Dedifferentiated amniotic fluid mesenchymal stem cell (primary cell): ENCODE results near the gene SULT1A2.
"Not testable (repeated sequence)": the region's sequence is repeated elsewhere in the genome, so short reads cannot be mapped to it uniquely, and the experiment has no call there.

Experiments
- DNase-seq: peaks from one replicate; pipeline ENCODE4 v3.0.0-alpha.2; 2016; ENCODE audit errors: extremely low spot score

The SULT1A2 gene

GRCh38 chr16:28609631-28610594 lies 13.1 kb upstream of the SULT1A2 start, which contains the start of gene SULT1A1:
SULT1A1 (minus strand) TSS chr16:28610044; CDS start chr16:28608855, 1,189 bp downstream.
- no peak for DNase-seq

GRCh38 chr16:28608867-28609596 lies 12.2 kb upstream of the SULT1A2 start:
- peak; percentile 15 for DNase-seq

GRCh38 chr16:28608496-28608808 lies 11.6 kb upstream of the SULT1A2 start:
- not testable (repeated sequence) for DNase-seq

GRCh38 chr16:28607681-28608495 lies 11.0 kb upstream of the SULT1A2 start:
- DNase-seq: peak; percentile 14

GRCh38 chr16:28607116-28607623 lies 10.3 kb upstream of the SULT1A2 start:
- peak; percentile 10 for DNase-seq

GRCh38 chr16:28606291-28607115 lies 9.7 kb upstream of the SULT1A2 start:
- peak; percentile 13 for DNase-seq

- DNase-seq: peak; percentile 8
These were observed 7.3 kb upstream of the SULT1A2 start for GRCh38 chr16:28604186-28604565.

- peak; percentile 13 for DNase-seq
These were observed 6.7 kb upstream of the SULT1A2 start for GRCh38 chr16:28603381-28604185.

GRCh38 chr16:28602529-28602928 lies 5.7 kb upstream of the SULT1A2 start:
- no peak for DNase-seq

- DNase-seq: not testable (repeated sequence)
These were observed 5.2 kb upstream of the SULT1A2 start for GRCh38 chr16:28602062-28602461.

- DNase-seq: not testable (repeated sequence)
These were observed 4.7 kb upstream of the SULT1A2 start for GRCh38 chr16:28601589-28601988.

GRCh38 chr16:28600965-28601364 lies 4.1 kb upstream of the SULT1A2 start:
- not testable (repeated sequence) for DNase-seq

- DNase-seq: not testable (repeated sequence)
These were observed 2.8 kb upstream of the SULT1A2 start for GRCh38 chr16:28599377-28600285.

- no peak for DNase-seq
These were observed 927 bp upstream of the SULT1A2 start for GRCh38 chr16:28597692-28598261.

GRCh38 chr16:28596115-28596630 lies 677 bp downstream of the SULT1A2 start:
- no peak for DNase-seq

GRCh38 chr16:28595451-28595850 lies 1.4 kb downstream of the SULT1A2 start:
- DNase-seq: not testable (repeated sequence)

GRCh38 chr16:28592979-28593553 lies 3.8 kb downstream of the SULT1A2 start:
- no peak for DNase-seq

- DNase-seq: no peak
These were observed 4.3 kb downstream of the SULT1A2 start for GRCh38 chr16:28592511-28592910.
